COLO829 (cell line): ENCODE data around the gene OCRL.
A peak's percentile ranks its signal among the peaks of the same experiment; 100 is the strongest.

Experiments
- DNase-seq: peaks from one replicate; pipeline ENCODE4 v3.0.0; 2012; ENCODE audit warnings: low spot score

Gene OCRL

DNA sequence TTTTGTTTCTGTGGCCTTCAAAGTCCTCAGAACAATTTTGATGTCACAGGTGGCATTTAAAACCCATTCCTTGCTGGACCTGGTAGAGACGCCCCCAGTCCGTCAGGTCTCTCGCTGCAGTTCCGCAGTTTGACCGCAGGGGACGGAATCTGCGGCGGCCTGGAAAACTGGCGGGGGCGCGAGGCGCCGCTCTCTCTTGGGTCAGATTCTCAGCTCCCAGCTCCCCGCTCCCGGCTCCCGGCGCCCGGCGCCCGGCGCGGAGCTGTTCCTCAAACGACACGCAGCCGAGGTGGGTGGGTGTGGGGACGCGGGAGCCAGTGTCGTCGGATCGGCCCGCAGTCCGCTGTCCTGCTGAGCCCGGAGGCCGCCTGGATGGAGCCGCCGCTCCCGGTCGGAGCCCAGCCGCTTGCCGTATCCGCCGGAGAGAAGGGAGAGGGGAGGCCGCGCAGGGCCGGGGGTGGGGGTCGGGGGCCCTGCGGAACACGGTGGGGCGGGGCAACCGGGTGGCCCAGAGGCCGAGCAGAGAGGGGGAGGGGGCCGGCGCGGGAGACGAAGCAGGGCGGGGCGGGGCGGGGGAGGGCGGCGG lies at the start of gene OCRL:
OCRL (plus strand) TSS at position 192 of the 586 bp plus-strand sequence; CDS start at position 373, 181 bp downstream.
- DNase-seq = peak; percentile 52

DNA sequence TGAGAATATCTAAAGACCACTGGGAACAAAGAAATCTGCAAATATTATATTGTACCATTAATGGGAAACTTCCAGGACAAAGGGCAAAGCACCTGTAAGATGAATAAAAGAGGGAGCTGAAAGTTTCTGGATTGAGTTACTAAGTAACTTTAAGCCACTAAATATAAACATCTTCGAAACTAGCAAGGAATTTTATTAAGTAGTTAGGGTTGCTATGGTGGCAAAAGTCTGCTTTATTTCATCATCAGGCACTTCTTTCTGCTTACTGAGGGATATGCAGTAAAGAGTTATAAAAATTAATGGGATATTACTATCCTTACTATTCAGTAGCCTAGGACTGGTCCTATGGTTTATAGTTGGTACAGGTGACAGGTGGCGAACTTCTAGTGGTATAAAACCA lies 49.7 kb upstream of the OCRL start:
- DNase-seq = no peak

DNA sequence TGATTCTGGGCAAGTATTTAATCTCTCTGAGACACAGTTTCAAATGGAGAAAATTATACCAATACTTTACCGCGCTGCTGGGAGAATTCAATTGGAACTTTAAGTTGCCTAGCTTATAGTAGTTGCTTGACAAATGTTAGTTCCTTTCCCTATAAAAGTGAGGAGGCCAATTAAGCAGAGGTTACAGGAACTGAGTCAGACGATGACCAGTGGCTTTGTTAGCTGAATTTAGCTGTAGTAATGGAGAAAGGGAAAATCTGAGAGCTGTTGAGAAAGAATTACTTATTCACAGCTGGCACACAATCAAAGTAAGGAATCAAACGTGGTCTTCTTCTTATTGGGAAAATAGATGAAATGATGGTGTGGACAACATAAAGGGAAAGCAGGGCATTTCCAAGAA lies 46.4 kb upstream of the OCRL start:
- peak; percentile 31 for DNase-seq

DNA sequence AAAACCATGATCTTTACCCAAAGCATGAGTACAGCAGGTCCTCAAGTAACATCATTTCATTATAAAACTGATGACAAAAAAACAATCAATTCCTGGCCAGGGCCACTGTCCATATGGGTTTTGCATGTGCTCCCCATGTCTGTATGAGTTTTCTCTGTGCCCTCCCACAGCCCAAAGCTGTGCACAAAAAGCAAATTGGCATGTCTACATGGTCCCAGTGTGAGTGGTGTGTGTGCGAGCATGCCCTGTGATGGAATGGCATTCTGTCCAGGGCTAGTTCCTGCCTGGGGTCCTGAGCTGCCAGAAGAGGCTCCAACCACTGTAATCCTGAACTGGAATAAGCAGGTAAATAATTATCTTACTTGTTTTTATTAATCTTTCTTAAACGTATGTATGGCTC lies 45.2 kb upstream of the OCRL start:
- DNase-seq = no peak

DNA sequence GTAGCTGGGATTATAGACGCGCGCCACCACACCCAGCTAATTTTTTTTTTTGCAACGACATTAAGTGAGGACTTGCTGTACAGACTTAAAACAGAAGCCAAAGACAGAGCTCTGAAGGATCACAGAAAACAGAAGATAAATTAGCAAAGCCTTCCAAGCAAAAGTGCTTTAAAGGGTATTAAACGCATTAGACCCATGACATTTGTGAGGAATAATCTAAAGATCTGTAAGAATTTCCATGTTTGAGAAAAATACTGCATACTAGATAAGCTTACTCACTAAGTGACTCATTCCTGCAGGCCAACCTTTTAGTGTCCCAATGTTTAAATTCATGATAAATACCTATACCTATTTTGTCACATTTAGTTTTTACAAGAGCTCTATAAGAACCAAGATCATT lies 44.2 kb upstream of the OCRL start:
- DNase-seq = no peak

DNA sequence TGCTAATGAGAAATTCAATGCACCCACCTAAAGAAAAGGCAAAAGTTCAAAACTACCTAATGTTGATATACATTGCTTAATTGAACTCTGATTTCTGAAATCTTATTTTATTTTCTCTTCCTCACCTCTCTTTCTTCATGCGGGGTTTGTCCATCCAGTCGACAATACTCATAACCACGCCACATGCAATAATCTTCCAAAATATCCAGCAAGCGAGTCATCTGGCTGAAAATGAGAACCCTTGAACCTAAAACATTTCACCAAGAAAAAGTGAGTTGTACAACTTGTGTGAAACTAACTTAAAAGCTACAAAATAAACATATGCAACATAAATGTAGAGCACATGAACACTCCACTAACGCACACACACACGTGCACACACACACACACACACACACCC lies 43.4 kb upstream of the OCRL start:
- no peak for DNase-seq

DNA sequence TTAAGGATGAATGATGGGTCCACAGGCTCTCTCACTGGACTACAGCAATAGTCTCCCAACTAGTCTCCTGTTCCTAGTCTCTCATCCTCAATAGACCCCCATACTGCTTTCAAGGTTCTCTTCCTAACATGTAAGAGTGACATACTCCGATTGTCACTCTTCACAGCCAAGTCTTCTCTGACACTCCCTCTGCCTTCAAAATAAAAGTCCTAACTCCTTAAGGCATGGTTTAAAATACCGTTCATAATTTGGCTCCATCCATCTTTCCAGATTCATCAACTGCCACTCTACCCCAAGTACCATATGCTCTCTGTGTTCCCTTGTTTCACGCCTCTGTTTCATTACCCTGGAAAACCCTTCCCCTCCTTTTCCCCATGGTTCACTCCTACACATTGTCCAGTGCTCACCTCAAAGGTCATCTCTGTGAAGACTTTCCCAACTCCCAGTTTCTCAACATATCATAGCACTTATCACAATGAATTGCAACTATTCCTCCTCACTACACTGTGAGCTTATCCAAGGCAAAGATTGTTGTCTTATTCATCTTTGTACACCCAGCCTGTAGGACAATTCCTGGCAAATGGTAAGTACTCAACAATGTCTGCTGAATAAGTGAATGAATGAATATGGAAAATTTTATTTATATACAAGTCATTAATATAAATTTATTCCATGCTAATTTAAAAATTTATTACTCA lies 42.8 kb upstream of the OCRL start:
- no peak for DNase-seq

DNA sequence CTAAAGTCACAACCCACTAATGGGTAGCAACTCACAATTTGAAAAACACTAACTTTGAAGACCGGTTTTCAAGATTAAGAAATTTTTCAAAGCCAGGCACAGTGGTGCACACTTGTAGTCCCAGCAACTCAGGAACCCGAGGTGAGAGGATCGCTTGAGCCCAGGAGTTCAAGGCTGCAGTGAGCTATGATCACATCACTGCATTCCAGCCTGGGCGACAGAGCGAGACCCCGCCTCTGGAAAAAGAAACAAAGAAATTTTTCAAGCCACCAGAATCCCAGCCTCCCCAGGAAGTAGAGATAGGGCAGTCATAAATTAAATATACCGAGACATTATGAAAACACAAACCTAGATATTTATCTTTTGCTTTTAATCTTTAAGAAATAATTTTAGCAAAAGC lies 29.7 kb upstream of the OCRL start:
- DNase-seq = no peak

DNA sequence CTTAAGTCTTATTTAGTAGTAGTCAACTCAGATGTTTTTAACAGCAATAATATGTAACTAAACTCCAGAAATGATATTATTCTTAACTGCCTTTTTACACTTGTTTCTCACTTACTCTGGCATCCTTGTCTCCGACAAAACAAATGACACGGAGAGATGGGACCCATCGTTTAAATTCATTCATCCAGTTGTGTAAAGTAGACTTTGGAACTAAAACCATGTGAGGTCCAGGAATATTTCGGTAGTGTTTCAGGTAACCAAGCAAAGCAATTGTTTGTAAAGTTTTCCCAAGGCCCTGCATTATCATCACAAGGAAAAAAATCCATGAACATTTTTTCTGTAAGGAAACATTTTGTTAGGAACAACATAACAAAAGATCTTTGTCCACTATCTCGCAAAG lies 28.4 kb upstream of the OCRL start:
- no peak for DNase-seq

DNA sequence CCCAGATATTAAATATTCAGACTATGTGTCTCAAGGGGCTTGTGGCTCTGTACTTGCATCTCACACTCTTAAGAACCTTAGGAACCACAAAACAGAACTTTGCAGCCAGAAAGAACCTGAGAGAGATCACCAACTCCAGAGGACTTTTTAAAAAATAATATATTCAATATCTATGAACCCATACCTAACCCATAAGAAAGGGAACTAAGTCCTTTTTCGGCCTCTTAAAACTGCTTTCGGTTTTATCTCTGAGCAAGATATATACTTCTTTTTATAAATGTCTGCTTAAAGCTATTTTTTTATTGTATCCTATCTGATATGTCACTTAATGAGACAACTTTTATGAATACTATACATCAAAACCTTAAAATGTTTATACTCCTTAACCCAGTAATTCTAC lies 27.6 kb upstream of the OCRL start:
- DNase-seq = no peak

DNA sequence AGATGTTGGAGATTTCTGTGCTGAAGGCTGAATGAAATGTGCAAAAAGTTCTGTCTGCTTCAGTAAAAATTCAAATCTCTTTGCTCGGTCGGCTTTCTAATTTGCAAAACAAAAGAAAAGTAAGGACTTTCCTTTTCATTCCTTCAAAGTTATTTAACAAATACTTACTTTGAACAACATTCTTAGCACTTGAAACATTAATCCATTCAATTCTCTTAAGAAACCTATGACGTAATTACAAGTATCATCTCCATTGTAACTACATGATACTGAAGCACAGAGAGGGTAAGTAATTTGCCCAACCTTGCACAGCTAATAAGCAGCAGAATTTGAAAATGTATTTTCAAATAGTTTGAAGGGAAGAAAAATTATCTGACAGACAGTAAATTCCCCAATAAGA lies 23.7 kb upstream of the OCRL start:
- DNase-seq = no peak

DNA sequence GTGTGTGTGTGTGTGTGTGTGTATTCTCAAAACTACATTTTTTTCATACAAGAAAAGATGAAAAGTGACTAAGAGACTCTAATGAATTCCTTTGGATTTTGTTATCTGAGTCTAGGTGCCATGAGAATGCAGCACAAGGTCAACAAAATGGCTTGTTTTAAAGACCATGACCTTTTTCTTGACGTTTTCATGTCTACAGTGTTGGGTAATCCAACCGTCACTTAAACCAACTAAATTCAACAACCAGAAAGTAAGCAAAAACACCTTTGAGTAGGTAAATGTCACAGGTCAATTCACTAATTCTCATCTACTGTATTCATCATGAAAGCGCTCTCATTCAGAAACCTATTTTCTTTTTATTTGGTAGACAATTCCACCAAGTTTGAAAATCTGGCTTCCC lies 19.9 kb upstream of the OCRL start:
- no peak for DNase-seq

DNA sequence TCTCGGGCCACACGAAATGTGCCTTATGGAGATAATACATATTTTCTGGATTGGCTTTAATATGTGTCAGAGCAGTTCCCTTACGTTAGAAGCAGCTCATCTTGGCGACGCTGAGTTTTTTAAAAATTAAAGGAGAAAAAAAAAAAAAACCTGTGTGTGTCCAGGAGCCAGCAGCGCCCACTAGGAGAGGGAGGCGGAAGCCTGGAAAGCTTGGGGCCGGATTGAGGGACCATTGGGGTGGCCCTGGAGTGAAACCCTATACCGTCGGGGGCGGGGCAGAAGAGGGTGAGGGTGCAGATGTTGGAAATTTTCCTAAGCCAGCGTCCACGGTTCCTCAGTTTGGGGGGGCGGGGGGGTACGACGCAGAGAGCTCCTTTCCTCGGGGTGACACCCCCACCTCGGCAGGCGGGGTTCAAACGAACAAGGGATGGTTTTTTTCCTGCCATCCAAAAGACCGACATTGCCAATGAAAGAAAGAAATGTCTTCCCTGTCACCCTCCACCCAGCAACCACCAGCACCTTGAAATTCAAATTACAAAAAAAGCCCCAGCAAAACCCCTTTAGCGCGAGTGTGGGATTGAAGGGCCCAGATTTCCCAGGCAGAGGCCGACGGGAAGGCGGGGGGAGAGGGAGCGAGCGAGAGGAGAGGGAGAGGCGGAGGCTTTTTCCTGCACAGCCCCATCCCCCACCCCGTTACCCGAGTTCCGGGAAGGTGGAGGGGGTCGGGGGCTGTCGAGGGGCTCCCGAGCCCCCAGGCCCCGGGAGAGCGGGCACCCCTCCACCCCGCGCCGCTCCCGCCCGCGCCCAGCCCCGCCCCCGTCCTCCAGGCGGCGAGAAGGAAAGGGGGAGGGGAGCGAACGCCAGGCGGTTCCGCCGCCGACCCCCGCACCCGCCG lies 17.6 kb upstream of the OCRL start:
- DNase-seq = peak; percentile 60

DNA sequence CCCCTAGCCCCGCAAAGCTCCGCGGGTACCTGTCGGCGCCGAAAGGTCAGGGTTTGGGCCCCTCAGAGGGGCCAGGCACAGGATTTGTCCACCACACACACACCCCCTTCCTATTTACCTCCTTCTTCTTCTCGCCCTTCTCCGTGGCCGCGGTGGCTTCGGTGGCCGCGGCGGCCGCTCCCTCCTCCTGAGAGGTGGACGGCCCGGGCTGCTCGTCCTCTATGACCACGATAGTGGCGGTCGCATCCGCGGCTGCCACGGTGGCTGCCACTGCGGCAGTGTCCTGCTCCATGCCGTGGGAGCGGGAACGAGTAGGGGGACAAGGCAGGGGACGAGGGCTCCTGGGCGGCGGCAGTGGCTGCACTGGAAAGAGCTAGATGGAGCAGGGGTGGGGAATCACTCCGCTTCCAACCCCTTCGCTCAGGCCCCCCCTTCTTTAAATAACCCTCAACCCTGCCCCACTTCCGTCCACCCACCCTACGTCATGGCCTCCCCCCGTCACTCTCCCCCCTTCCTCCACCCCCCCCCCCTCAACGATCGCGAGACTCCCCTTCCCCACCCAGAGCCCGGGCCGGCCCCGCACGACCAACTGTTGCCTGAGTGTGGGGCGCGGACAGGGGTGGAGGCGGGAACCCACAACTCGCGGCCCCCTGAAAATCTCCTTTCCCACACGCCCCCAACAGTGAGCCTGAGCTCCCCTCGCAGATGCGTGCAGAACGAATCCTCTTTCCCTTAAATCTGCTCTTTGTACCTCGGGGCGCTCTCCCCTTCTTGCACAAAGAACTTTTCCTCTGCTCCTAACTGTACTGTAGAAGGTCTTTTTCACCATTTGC lies 16.8 kb upstream of the OCRL start, which contains the start of gene SMARCA1:
SMARCA1 (minus strand) TSS at position 412 of the 833 bp plus-strand sequence; CDS start at position 292, 120 bp downstream.
- no peak for DNase-seq

DNA sequence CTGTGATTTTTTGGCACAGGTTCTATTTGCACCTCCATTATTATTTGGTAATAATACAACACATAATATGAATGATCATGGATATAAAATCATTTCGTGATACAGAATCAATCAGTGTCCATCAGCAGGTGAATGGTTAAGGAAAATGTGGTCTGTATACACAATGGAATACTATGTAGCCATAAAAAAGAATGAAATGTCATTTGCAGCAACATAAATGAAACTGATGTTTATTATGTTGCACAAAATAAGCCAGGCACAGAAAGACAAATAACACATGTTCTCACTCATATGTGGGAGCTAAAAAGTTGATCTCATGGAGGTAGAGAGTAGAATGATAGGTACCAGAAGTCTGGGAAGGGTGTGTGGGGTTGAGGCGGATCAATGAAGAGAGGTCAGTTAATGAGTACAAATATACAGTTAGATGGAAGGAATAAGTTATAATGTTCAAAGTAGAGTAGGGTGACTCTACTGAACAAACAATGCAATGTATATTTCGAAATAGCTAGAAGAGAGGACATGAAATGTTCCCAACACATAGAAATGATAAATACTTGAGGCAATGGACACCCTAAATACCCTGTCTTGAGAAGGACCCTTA lies 15.7 kb upstream of the OCRL start:
- no peak for DNase-seq

DNA sequence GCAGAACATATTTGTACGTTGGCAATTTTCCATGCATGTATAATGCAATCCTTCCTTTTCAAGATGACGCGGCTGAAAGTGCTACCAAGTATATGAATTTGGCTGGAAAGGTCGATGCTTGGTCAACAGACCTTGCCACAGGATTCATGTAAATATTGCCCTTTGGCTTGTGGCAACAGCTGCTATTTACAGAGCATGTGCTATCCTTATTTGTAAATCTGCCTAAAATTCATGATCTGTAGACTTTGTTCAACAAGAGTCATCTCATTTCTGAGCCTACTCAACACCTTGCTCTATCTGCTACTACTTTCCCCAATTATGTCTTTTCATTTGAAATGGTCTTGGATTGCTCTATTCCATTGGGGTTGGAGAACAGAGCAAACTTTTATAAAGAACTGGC lies 14.9 kb upstream of the OCRL start:
- no peak for DNase-seq

DNA sequence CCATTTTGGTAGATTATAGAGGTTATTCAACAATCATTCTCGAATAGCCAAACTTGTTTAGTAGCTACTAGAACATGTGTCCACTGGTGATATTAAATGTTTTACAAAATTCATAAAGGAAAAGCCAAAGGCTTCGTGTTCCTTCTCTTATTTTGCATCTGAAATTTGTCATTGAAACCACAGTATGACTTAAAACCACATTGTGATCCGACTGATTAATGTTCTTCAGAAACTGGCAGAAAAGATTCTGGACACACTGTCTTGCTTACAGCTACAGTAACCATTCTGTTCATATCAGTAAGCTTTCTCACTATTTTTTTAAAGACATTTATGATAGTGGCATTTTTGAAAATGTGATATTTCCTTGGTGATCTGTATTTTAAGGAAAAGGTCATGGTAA lies 14.2 kb upstream of the OCRL start:
- DNase-seq = no peak

DNA sequence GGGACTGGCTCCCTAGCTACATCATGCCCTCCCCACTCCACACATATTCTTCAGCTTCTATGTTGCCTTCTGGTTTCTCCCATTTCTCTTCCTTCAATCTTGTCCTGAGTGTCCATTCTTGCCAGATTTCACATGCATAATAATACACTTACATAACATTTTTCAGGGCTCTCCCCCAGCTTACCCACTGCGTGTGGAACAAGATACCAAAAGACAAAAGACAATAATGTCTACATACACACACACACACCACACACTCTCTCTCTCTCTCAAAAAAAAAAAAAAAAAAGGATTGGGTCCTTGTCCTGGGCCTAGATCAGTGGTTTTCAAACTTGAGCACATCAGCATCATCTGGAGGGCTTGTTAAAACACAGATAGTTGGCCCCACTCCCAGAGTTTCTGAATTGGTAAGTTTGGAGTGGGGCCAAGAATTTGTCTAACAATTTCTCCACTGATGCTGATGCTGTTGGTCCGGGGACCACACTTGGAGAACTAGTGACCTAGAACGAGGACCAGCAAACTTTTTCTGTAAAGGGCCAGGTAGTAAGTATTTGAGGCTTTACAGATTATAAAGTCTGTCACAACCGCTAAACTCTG lies 10.3 kb upstream of the OCRL start:
- no peak for DNase-seq

DNA sequence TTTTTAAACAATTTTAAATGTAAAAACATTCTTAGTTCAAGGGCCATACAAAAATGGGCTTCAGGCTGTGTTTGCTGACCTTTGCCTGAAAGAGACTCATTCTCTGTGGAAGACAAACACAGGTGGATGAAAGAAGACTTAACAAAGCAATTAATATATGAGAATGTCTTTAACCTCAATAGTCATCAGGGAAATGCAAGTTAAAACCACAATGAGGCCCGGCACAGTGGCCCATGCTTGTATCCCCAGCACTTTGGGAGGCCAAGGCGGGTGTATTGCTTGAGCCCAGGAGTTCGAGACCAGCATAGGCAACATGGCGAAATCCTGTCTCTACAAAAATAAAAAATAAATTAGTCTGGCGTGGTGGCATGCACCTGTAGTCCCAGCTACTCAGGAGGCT lies 9.6 kb upstream of the OCRL start:
- no peak for DNase-seq

DNA sequence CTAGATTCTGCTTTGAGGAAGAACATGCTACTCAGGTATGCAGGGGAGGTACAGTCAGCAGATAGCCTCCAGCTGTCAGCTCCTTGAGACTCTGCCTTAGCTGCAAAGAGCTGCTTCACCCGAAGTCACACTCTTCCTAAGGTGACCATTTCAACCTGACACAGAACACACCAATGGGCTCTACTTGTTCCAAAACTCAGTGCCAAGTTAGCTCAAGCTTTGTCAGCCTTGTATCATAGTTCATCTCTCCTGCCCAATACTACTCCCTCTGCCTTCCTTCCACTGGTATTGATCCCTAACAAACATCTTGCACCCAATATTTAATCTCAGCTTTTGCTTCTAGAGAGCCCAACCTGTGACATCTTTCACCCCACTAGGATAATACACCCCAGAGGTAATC lies 8.9 kb upstream of the OCRL start:
- no peak for DNase-seq
